GM19468 (cell line): Measurements from ENCODE around the gene GPC6.

Experiments used
- ATAC-seq: cut with Tn5 transposase; IDR thresholded peaks from one replicate; pipeline ENCODE4 v1.9.1; 2021; ENCODE audit warnings: mild to moderate bottlenecking, moderate library complexity, moderate number of reproducible peaks; ENCODE audit not compliant: unreplicated experiment; ENCODE audit errors: extremely low read depth

GPC6 gene

DNA sequence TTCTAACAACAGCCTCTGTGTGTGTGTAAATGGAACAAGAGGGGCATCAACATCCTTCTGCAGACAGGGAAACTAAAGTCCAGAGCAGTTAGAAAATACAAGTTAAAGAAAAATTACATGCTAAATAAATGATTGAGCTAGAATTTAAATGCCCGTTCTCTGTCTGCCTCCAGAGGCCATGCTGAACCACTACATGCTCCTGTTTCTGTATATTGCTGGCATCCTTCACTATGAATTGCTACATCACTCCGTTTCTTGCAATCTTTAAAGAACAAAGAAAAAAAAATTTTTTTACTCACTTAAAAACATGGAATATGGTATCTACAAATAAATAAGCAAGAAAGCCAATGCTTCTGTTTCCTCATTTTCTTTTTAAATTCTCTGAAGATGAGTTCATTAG is 1205.0 kb downstream of the GPC6 start:
- ATAC-seq = no peak

DNA sequence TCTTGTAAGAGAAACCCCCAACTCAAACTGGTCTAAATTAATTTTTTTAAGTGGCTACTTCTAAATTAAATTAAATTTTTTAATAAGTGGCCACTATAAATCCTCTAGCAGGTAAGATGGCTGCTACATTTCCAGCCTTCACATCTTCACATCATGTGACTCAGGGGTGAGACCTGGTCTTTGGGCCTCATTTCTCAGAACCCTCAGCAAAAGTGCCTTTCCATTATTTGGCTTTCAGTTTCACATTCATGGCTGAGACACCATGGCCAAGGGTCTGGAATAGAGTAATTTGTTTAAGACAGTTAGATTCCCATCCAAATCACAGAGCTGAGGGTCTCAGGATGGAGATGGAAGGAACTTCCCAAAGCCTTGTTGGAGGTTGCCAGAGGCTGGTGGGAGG is 1205.4 kb downstream of the GPC6 start:
- no peak for ATAC-seq

DNA sequence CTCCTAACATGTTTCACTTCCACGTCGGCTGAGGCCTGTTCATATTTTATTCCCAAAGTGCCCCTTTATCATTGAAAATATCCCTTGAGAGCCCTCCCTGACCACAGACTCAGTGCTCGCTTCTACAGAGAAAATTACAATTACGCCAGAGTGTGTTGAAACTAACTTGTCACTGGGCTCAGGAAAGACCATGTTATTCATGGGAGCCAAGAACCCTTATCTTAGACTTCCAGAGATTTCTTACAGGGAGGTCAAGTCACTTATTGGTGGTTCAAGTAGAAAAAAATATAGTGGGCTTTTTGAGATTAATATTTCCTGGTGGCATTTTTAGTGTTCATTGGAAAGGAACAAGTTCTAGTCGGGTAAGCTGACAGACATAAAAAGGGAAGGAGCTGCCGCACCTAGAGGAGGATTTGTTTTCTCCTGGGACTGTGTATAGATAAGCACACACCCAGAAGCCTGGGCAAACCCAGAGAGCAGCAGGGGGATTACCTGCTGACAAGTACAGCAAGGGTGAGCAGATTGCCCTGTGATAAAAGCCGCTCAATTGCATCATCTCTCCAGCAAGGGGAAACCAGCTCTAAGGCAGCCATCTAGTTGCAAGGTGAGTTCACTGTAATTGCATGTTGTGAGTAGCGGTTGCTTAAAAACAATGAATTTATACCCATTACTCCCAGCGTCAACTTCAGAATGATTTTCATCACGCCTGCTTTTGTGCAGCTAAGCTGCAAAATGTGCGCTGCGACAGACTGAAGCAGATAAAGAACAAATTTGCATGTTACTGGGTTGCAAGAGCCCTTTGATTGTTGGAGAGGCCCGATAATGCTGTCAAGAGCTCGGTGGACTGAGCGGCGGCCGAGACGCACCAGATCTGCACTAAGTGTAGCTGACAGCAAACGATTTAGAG is 1206.7 kb downstream of the GPC6 start:
- no peak for ATAC-seq

DNA sequence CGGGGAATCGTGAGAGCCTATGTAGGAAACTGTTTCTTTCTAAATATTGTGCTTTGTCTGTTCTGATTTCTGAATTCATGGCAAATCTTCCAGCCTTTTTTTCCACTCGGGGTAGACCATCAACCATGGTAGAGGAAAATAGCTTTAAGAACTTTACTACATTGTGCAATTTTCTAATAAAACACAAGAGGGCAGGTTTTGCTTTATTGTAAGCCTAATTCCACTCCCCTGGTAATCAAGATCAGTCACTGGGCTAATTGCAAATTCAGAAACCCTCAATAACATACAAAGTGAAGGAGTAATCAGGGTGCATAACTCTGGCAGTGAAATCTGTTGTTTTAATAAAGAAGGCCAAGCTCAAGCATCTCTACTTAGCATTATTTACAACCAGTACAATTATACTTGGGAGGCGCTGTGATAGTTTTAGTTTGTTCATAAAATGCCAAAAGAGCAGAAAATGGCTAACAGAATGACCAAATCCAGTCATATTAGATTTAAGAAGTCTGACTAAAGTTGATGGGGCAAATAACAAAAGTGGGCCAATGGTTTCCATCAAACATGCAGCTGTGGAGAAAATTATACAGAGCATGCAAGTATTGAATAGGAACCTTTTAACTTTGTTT is 1209.1 kb downstream of the GPC6 start:
- ATAC-seq = no peak

DNA sequence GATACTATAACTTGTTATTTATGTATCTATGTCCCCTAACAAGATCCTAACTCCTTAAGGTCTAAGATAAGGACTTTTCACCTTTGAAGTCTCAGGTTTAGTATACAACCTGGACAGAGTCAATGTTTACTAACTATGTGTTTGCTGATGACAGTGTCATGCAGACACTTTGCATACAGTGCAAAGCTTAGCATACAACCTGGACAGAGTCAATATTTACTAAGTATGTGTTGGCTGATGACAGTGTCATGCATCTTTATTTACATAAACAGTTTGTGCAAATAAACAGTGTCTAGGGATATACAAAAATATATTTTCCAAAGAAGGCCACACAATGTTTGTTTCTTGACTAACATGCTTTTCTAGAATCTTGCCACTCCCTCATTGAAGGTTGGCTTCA is 1218.2 kb downstream of the GPC6 start:
- no peak for ATAC-seq

DNA sequence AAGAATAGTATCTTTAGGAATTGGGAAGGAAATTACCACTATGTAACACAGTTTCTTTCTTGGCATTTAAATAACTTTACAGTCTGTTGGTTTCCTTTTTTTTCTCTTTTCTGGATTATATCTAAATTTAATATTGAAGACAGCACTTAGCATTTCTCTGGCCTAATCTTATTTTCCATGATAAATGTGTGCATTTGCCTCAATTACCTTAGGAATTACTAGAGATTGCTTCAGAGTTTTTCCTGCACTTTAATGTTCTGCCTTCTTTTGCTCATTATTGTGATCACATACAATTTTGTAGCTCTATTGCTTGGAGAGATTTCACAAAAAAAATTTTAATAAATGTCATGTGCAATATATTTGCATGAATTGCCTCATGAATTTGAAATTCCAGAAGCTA is 1227.7 kb downstream of the GPC6 start:
- ATAC-seq = no peak

DNA sequence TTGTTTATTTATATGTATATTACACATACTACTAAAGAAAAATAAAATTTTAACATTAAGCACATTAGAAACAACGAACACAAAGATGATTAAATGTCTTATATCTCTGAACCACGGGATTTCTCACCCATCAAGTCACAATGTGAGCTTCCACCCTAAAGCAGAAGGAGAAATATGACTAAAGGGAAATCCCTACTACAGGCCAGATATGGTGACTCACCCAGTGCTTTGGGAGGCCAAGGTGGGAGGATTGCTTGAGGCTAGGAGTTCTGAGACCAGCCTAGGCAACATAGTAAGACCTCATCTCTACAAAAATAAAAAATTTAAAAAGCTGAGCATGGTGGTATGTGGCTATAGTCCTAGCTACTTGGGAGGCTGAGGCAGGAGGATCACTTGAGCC is 1228.3 kb downstream of the GPC6 start:
- no peak for ATAC-seq

DNA sequence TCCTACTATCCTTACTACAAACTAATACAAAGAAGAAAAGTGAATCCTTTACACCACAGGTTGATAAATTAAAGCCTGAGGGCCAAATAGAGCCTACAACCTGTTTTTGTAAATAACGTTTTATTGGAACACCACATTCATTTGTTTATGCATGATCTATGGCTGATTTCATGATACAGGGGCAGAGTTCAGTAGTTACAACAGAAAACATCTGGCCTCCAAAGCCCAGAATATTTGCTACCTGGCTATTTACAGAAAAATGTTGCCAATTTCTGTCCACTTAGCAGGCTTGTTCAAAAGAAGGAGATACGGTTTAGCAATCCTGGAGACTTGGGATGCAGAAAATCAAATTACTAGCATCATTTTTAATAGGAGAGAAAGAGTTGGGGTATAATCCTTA is 1228.8 kb downstream of the GPC6 start:
- no peak for ATAC-seq
